Inferior parietal cortex (tissue), 1 donor: ENCODE results near the gene PTOV1.
A peak's percentile ranks its signal among the peaks of the same experiment; 100 is the strongest.
"Not testable (repeated sequence)": the region's sequence is repeated elsewhere in the genome, so short reads cannot be mapped to it uniquely, and the experiment has no call there.

Source experiments
- DNase-seq: peaks from one replicate; pipeline ENCODE4 v3.0.0-alpha.2; 2016; ENCODE audit errors: extremely low spot score

PTOV1 gene

GRCh38 chr19:49817964-49818648 is 32.9 kb upstream of the PTOV1 start, which contains the start of gene MED25:
Gene MED25, plus strand, starts transcription at chr19:49818289. Its CDS starts 53 bp downstream, at chr19:49818342.
- peak; percentile 91 for DNase-seq

- no peak for DNase-seq
Measured at GRCh38 chr19:49818649-49819370, 32.1 kb upstream of the PTOV1 start.

DNA sequence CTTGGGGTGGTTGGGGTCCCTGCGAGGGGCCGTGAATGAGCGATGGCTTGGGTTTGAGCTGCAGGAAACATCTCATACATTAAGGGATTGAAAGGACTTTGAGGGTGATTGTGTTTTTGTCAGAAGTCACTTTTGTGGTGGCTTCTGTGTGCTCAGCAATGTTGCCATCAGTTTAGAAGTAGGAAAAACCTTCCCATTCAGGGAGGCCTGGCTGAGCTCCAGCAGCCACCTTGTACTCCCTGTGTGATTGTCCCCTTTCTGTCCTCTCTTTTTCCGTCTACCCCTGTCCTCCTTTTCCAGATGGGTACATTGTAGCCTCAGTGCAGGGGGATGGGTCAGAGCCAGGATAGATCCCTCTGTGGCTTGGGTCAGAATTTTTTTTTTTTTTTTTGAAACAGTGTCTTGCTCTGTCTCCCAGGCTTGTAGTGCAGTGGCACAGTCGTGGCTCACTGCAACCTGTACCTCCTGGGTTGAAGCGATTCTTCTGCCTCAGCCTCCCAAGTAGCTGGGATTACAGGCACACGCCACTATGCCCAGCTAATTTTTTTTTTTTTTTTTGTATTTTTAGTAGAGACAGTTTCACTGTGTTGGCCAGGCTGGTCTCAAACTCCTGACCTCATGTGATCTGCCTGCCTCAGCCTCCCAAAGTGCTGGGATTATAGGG is 31.4 kb upstream of the PTOV1 start:
- DNase-seq, result not testable (repeated sequence)

DNA sequence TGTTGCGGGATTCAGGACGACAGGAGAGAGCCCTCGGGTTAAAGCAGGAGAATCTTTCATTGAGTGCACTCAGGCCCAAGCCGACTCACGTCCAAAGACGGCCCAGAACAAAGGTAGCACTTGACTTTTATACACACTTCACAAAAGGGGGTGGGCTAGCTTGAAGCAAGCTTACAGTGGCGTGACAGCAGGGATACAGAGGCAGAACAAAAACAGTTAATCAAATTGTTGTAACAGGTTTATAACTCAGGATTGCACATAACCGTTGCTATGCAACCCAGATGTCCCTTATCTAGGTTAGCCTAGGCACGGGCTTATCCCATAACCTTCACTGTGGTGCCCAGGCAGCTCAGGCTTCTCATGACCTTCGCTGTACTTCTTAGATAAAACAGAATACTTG is 30.8 kb upstream of the PTOV1 start:
- no peak for DNase-seq

- no peak for DNase-seq
Measured at GRCh38 chr19:49823472-49823871, 27.5 kb upstream of the PTOV1 start.

GRCh38 chr19:49824662-49825061 is 26.3 kb upstream of the PTOV1 start:
- DNase-seq, result no peak

DNA sequence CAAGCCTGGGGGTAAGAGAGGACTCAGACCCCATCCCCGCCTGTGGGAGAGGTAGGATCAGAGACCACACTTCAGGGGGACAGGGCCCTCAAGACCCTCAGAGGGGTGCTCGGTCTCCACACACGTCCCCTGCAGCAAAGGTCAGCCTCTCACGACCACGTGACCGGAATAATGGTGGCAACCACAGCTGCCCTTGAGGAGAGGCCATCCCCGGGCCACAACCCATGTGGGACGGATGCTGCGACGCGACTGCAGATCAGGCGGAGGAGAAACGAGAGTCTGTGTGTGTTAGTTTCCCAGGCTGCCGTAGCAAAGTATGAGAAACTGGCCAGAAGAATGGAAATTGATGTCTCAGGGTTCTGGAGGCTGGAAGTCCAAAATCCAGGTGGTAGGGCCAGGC is 23.9 kb upstream of the PTOV1 start:
- DNase-seq, result no peak

DNA sequence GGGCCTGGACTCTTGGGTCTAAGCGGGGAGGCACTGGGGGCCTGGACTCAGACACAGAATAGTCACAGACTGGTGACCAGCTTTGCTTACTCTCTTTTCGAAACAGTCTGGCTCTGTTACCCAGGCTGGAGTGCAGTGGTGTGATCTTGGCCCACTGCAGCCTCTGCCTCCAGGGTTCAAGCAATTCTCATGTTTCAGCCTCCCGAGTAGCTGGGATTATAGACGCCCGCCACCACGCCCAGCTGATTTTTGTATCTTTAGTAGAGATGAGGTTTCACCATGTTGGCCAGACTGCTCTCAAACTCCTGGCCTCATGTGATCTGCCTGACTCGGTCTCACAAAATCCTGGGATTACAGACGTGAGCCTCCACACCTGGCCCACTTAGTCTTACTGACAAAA is 21.8 kb upstream of the PTOV1 start:
- no peak for DNase-seq

- DNase-seq, result no peak
Measured at GRCh38 chr19:49829721-49830120, 21.2 kb upstream of the PTOV1 start.

DNA sequence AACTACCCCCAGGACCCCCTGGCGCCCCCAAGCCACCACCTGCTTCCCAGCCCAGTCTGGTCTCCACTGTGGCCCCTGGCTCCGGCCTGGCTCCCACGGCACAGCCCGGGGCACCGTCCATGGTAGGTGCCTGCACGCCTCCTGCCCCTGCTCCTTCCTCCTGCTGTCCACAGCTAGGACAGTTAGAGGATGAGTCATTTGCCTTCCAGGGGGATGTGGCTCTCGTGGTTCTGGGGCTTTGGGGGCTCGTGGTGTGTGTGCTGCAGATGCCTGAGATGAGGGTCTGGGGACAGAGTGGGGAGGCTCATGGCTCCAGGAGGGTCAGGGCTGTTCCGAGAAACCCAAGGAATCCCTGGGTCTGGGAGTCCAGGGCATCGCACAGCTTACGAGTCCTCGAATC is 20.2 kb upstream of the PTOV1 start:
- no peak for DNase-seq

DNA sequence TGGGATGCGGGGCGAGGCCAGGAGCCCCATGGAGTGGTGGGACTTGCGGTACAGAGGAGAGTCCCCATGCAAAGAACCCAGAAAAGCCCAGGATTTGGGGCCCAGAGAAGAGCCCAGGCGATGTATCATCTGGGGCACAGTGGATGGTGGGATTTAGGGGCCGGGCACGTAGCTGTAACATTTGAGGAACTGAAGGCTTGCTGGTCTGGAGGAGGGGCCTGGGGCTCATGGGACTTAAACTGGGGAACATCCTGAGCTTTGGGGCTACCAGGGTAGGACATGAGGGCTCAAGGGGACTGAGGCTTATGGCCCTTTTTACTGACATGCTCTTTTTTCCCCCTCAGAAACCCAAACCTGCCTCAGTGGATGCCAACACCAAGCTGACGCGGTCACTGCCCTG is 19.4 kb upstream of the PTOV1 start:
- DNase-seq, result no peak

DNA sequence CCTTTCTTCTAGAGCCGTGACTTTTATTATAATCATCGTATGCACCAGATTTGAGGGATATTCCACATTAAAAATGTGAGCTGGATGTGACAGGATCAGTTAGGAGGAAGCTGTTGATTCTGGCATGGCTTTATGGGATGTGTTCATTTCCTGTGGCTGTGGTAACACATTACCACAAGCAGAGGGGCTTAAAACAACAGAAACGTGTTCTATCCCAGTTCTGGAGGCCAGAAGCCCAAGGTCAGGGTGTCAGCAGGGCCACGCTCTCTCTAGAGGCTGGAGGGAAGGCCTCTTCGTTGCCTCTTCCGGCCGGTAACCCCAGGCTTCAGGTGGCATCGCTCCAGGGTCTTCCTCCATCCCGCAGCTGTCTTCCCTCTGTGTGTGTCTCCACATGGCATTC is 18.4 kb upstream of the PTOV1 start:
- DNase-seq, result no peak

GRCh38 chr19:49833599-49833998 is 17.4 kb upstream of the PTOV1 start:
- DNase-seq, result no peak

GRCh38 chr19:49835562-49835961 is 15.4 kb upstream of the PTOV1 start:
- DNase-seq, result no peak

DNA sequence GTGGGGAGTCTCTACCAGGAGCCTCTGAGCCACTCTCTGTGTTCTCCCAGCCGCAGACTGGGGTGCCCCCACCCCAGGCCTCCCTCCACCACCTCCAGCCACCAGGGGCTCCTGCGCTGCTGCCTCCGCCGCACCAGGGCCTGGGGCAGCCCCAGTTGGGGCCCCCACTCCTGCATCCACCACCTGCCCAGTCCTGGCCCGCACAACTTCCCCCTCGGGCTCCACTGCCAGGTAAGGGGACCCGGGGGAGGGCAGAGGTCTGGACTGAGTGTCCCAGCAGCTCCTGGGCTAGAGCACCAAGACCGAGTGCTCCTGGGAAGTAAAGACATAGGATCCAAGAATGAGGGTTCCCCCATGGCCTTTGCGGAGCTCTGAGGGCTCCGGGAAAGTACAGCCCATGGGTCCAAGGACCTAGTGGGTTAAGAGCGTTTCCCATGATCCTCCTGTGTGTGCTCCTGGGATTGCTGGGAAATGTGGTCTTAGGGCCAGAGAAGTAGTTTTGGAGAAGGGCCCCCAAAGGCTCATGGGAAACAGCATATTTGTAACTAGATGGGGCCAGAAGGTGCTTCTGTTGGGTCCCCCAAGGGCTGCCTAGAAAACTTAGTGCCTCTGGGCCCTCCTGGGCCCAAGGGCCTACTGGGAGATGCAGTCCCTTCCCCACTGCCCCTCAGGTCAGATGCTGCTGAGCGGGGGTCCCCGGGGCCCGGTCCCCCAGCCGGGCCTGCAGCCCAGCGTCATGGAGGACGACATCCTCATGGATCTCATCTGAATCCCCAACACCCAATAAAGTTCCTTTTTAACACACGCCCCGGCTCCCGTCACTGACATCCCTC is 14.6 kb upstream of the PTOV1 start:
- DNase-seq, result no peak

- DNase-seq, result no peak
Measured at GRCh38 chr19:49837009-49837310, 14.0 kb upstream of the PTOV1 start.

DNA sequence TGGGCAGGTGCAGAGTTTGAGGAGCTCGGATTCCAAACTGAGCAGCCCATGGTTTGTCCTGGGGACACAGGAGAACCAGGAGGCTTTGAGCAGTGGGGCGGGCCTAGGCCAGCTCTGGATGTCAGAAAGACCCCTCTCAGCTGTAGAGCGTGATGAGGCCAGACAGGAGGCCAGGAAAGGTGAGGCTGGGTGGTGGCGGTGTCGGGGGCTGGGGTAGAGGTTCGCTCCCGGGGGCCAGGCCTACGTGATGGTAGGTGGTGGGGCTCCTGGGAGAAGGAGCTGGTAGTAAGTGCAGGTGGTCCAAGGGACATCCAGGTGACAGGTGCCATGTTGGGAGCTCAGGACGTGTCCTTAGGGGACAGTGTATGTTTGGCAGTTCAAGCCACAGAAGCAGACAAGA is 13.5 kb upstream of the PTOV1 start:
- DNase-seq, result no peak

DNA sequence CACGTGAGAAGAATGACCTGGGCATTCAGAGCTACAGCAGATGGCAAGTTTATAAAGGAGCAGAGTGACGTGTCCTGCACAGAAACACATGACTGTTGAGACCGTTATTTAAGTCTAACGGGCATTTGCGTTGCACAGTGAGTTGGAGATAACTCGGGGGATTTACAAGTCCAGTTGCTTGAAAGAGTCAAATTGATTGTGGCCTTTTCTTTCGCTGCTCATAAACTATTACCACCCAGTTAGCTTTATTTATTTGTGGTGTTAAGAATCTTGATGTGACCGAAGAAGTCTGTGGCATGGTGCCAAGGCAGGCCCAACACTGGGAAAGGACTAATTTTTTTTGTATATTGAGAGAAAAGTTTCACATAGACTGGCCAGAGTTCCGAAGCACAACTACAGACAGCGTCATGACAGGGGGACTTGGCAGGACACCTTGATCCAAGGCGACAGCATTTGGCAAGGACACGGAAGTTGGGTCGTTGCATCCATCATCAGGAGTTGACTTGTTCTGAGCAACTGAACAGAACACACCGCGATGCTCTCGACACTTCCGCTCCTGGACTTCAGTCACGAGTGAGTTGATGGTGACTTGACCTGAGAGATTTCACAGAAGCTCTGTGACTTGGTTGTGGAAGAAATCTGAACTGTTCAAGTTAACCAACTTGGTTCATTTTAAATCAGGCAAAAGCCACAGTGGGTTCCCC is 11.9 kb upstream of the PTOV1 start:
- DNase-seq, result no peak

DNA sequence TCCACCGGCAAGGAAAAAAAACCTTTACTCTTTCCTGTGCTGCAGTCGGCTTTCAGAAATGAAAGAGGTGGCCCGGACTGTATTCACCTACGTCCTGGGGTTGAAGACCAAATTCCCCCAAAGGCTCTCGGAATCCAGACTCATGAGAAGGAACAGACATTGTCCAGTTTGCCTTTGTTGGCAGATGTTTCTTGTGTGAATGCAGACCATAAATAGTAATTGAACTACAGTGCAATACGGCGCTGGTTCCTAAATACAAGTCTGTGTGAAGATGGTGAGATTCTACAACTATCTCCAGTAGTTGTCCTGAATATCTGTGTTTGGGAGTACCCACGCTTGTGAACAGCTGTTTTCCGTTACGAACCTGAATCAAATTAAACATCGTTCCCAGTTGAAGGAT is 11.2 kb upstream of the PTOV1 start:
- DNase-seq, result no peak

GRCh38 chr19:49840321-49840720 is 10.6 kb upstream of the PTOV1 start:
- no peak for DNase-seq

DNA sequence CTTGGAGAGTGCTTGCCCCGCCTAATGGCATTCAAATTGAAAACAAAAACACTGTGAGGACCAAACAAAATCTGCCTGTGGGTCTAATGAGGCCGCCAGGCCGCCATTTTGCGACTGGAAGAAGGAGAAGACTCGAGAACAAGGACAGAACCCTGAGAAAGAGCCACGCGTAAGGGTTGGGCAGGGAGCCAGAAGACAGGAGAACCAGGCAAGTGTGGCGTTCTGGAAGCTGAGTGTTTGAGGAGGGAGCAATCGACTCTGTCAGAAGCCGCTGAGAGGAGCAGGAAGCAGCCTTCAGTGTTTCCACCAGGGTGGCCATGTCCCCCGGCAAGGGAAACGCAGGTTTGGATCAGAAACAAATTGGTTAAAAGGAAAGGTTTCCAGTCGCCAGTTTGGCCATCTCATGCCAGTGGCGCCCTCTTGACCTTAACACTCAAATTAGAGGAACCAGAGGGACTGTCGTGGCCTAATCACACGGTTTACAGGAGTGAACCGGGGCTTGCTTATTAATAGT is 10.2 kb upstream of the PTOV1 start:
- DNase-seq, result no peak
